CD4-positive, alpha-beta T cell treated with Interleukin-2 at 100 ng/mL for 4 hours (primary cell): Measurements from ENCODE around the gene FSTL1.

Source experiments
- DNase-seq: peaks from one replicate; pipeline ENCODE4 v3.0.0-alpha.2; 2020; ENCODE audit warnings: low spot score

Gene FSTL1

GRCh38 chr3:120352017-120352416 is 98.8 kb downstream of the FSTL1 start:
- no peak for DNase-seq

- no peak for DNase-seq
Observed at GRCh38 chr3:120350401-120350941, 100.3 kb downstream of the FSTL1 start.

DNA sequence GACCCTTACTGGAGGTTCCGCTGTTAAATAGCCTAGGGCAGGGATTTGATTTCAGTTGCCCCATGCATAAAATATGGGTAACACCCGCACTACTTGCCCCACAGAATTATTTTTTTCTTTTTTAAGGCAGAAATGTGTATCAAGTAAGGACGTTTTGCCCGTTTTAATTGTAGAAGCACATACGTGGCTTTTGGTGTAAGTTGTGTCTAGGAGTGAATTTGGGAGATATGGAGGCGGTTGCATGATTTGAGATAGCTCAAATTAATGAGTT is 101.0 kb downstream of the FSTL1 start:
- DNase-seq, result peak; percentile 5

DNA sequence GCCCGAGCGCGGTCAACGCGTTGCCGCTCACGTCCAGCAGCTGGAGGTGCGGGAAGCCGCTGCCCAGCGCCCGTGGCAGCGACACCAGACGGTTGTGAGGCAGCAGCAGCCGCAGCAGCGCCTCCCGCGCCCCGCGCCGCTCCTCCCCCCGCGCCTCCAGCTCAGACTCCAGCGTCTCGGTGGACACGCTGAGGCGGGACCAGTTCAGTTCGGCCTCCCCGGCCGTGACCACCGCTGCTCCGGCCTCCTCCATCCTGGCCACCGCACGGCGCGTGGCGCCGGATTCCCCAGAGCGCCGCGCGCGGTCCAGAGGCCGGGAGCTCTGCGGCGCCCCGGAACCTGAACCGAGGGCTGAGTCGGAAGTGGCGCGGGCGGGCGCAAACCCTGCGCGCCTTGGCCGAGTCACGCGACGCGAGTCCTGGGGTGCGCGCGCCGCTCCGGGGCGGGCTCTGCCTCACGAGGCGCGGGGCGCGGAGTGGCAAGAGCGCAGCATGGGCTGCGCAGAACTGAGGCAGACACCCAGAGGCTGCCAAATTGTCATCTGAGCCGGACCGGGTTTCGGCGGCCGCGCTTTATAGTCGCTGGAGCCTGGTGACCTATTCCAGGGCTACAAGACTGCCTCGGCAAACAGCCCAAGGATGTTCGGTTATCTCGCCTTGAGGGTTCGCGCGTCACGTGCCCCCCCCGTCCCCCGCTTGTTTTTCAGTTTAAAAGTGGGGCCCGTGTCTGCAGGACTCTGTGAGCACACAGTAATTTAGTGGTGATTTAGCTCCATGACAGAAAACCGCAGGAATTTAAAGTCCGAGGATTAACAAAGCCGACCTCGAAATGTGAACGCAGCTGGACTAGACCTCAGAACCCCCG is 101.6 kb downstream of the FSTL1 start, which contains the start of gene LRRC58:
Gene LRRC58, minus strand, starts transcription at position 364 of the 864 bp plus-strand sequence. Its CDS starts 111 bp downstream, at position 253.
- peak; percentile 88 for DNase-seq

GRCh38 chr3:120348065-120348990 is 102.5 kb downstream of the FSTL1 start:
- DNase-seq, result peak; percentile 60

DNA sequence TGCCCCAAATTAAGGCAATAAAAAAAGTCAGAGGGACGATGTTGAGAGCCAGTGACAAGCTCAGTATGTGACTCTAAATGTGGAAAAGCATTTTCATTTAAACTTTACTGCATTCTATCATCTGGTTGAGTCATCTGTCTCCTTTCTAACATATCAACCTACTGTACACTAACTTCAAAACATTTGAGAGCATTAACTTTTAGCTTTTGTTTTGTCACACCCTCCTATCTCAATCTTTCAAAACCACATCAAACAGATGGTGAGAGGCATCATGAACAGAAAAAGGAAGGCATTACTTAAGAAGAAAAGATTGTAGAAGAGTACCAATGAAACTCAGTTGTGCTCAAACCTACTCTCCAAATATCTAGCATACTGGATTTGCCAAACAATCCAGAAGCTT is 106.4 kb downstream of the FSTL1 start:
- DNase-seq, result peak; percentile 71
